Caco-2 (cell line): ENCODE data around the gene FBLN7. TPM values are rescaled to one million over a fixed set of nuclear protein-coding genes. Genes with fewer than 3 reads are reported as not detected.

ENCODE experiments used
- BruUV-seq: library from RNA; stranded (reverse); fragments of 400-500 nt; replicated peaks from 2 replicates; lab custom pipeline; 2021; lab: Mats Ljungman, UMichigan
- CTCF ChIA-PET: fragments of 300-600 bp; sonication (Branson Sonifier 250); formaldehyde crosslinking; loops from one replicate; lab custom pipeline; 2022; ENCODE audit warnings: antibody characterized with exemption; lab: Charles Lee
- POLR2A ChIA-PET: fragments of 300-600 bp; sonication (Branson Sonifier 250); formaldehyde crosslinking; loops from one replicate; lab custom pipeline; 2022; ENCODE audit warnings: antibody characterized with exemption; lab: Charles Lee
- DNase-seq, 2 experiments: peaks; one replicate each; pipeline versions ENCODE4 v3.0.0 to v3.0.0-alpha.2; 2020 to 2022
- H3K27me3 ChIP-seq: replicated peaks from 2 replicates; pipeline ENCODE4 v1.6.0; 2011; ENCODE audit warnings: low read length; ENCODE audit not compliant: control insufficient read depth, insufficient read depth
- H3K36me3 ChIP-seq: 2 replicates; pipeline ENCODE4 v1.5.1; 2011; ENCODE audit warnings: low read length; ENCODE audit not compliant: control insufficient read depth, insufficient read depth
- H3K4me1 ChIP-seq: fragments of 250-450 bp; sonication (Bioruptor Pico); 2 replicates; pipeline ENCODE4 v1.5.1; 2020; ENCODE audit warnings: mild to moderate bottlenecking
- H3K4me3 ChIP-seq: 2 replicates; pipeline ENCODE4 v1.5.1; 2011; ENCODE audit warnings: low read depth, mild to moderate bottlenecking, control low read depth, low read length
- H3K9me3 ChIP-seq: fragments of 250-450 bp; sonication (Bioruptor Pico); 2 replicates; pipeline ENCODE4 v1.5.1; 2020; ENCODE audit warnings: mild to moderate bottlenecking, moderate library complexity
- H3K27ac Mint-ChIP-seq: one replicate; pipeline ENCODE4 v1.8.0; 2022; ENCODE audit warnings: mixed read lengths; ENCODE audit not compliant: unreplicated experiment
- H3K27me3 Mint-ChIP-seq: one replicate; pipeline ENCODE4 v1.8.0; 2022; ENCODE audit warnings: mixed read lengths; ENCODE audit not compliant: insufficient read depth, unreplicated experiment
- H3K36me3 Mint-ChIP-seq: one replicate; pipeline ENCODE4 v1.8.0; 2022; ENCODE audit warnings: mild to moderate bottlenecking, mixed read lengths; ENCODE audit not compliant: insufficient read depth, unreplicated experiment
- H3K4me1 Mint-ChIP-seq: one replicate; pipeline ENCODE4 v1.8.0; 2022; ENCODE audit warnings: low read depth, mixed read lengths; ENCODE audit not compliant: unreplicated experiment
- H3K4me3 Mint-ChIP-seq: one replicate; pipeline ENCODE4 v1.8.0; 2022; ENCODE audit warnings: mild to moderate bottlenecking, moderate library complexity, mixed read lengths; ENCODE audit not compliant: unreplicated experiment
- H3K9me3 Mint-ChIP-seq: one replicate; pipeline ENCODE4 v1.8.0; 2022; ENCODE audit warnings: mixed read lengths; ENCODE audit not compliant: unreplicated experiment
- intact Hi-C: fragments of 100-400 bp; cut with micrococcal nuclease; formaldehyde crosslinking; loops from one replicate; pipeline ENCODE4 v1.10.0; 2022; ENCODE audit not compliant: unreplicated experiment
- total RNA-seq: library from RNA; stranded (reverse); gene quantifications from 2 replicates; pipeline ENCODE4 v1.2.3, GENCODE V29; 2022
- TF ChIP-seq, protein P1 (sequence below), 2 experiments: fragments of 200-600 bp in 1 of 2; IDR thresholded peaks; 1 replicate in 1 of 2; 2 replicates in 1 of 2; pipeline versions ENCODE4 v1.5.1 to v1.8.0; 2011 to 2022; ENCODE audit warnings: antibody characterized with exemption in 1 of 2, control low read depth in 1 of 2, inconsistent platforms in 1 of 2, low read depth in 1 of 2, low read length in 1 of 2, mild to moderate bottlenecking in 1 of 2, moderate library complexity in 1 of 2; ENCODE audit not compliant: insufficient read depth in 1 of 2, severe bottlenecking in 1 of 2, unreplicated experiment in 1 of 2

FBLN7 gene
- total RNA-seq, 1 experiment from 2014 or later: 0.59 TPM

- no TSS peak for BruUV-seq
- Histone ChIP-seq H3K36me3 (no peaks in the 10 kb centered on the region), H3K4me1 (no peaks in the 10 kb centered on the region), H3K4me3 (no peak overlapping the region), H3K27me3 (no peaks in the 10 kb centered on the region; the same call in 1 of the 2 replicates), H3K9me3 (no peaks in the 10 kb centered on the region)
- TF ChIP-seq, protein P1, sequence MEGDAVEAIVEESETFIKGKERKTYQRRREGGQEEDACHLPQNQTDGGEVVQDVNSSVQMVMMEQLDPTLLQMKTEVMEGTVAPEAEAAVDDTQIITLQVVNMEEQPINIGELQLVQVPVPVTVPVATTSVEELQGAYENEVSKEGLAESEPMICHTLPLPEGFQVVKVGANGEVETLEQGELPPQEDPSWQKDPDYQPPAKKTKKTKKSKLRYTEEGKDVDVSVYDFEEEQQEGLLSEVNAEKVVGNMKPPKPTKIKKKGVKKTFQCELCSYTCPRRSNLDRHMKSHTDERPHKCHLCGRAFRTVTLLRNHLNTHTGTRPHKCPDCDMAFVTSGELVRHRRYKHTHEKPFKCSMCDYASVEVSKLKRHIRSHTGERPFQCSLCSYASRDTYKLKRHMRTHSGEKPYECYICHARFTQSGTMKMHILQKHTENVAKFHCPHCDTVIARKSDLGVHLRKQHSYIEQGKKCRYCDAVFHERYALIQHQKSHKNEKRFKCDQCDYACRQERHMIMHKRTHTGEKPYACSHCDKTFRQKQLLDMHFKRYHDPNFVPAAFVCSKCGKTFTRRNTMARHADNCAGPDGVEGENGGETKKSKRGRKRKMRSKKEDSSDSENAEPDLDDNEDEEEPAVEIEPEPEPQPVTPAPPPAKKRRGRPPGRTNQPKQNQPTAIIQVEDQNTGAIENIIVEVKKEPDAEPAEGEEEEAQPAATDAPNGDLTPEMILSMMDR (IDR thresholded peaks at IDR 0.05; ENCODE audit: insufficient read depth in 1 of 2, low read depth in 1 of 2, low read length in 1 of 2, severe bottlenecking in 1 of 2, unreplicated experiment in 1 of 2): no peak
- H3K4me1 Mint-ChIP-seq: no peaks in the 10 kb centered on the region
- intact Hi-C loops: no loop called here
- no peak overlapping the region for H3K27ac Mint-ChIP-seq
- no peak for DNase-seq
- ChIA-PET CTCF (no interaction called here), POLR2A (no interaction called here)
- no peaks in the 10 kb centered on the region for H3K9me3 Mint-ChIP-seq
- no peak overlapping the region for H3K4me3 Mint-ChIP-seq
- H3K36me3 Mint-ChIP-seq: no peaks in the 10 kb centered on the region
- peaks cover 2% of the 10 kb centered on the region for H3K27me3 Mint-ChIP-seq
These were observed 24.8 kb downstream of the FBLN7 start for GRCh38 chr2:112162956-112163355.

GRCh38 chr2:112163541-112163981, 25.4 kb downstream of the FBLN7 start:
- ChIA-PET CTCF (no interaction called here), POLR2A (no interaction called here)
- TF ChIP-seq, protein P1 (IDR thresholded peaks at IDR 0.05; ENCODE audit: insufficient read depth in 1 of 2, low read depth in 1 of 2, low read length in 1 of 2, severe bottlenecking in 1 of 2, unreplicated experiment in 1 of 2): no peak
- Histone ChIP-seq H3K36me3 (no peaks in the 10 kb centered on the region), H3K9me3 (no peaks in the 10 kb centered on the region), H3K4me1 (no peaks in the 10 kb centered on the region), H3K27me3 (no peaks in the 10 kb centered on the region; the same call in 1 of the 2 replicates), H3K4me3 (no peak overlapping the region)
- intact Hi-C loops: no loop called here
- no peak overlapping the region for H3K4me3 Mint-ChIP-seq
- no peaks in the 10 kb centered on the region for H3K4me1 Mint-ChIP-seq
- H3K9me3 Mint-ChIP-seq: no peaks in the 10 kb centered on the region
- no peaks in the 10 kb centered on the region for H3K36me3 Mint-ChIP-seq
- no peak for DNase-seq
- no peak overlapping the region for H3K27ac Mint-ChIP-seq
- BruUV-seq: no TSS peak
- H3K27me3 Mint-ChIP-seq: peaks cover 2% of the 10 kb centered on the region

- Mint-ChIP-seq H3K4me1 (peaks cover 6% of the 10 kb centered on the region), H3K36me3 (no peaks in the 10 kb centered on the region), H3K9me3 (no peaks in the 10 kb centered on the region), H3K4me3 (no peak overlapping the region), H3K27ac (no peak overlapping the region), H3K27me3 (peaks cover 2% of the 10 kb centered on the region)
- H3K9me3 ChIP-seq: no peaks in the 10 kb centered on the region
- H3K27me3 ChIP-seq: no peaks in the 10 kb centered on the region
- POLR2A ChIA-PET: no interaction called here
- no TSS peak for BruUV-seq
- intact Hi-C loops: no loop called here
- DNase-seq: no peak
- no peak overlapping the region for H3K4me3 ChIP-seq
- CTCF ChIA-PET: no interaction called here
- H3K36me3 ChIP-seq: no peaks in the 10 kb centered on the region
- no peaks in the 10 kb centered on the region; the same call in 1 of the 2 replicates for H3K4me1 ChIP-seq
- TF ChIP-seq, protein P1 (IDR thresholded peaks at IDR 0.05; ENCODE audit: insufficient read depth in 1 of 2, low read depth in 1 of 2, low read length in 1 of 2, severe bottlenecking in 1 of 2, unreplicated experiment in 1 of 2): no peak
These were observed 26.7 kb downstream of the FBLN7 start for GRCh38 chr2:112164876-112165275.
